GM12878 (cell line): ENCODE results near the gene HS3ST3B1.

Source experiments
- TAF1 ChIP-seq: IDR thresholded peaks from 2 replicates; pipeline ENCODE4 v1.6.1; 2011; ENCODE audit warnings: mild to moderate bottlenecking, low read depth, low read length, borderline replicate concordance
- TF ChIP-seq, protein P1 (sequence below), 3 experiments: IDR thresholded peaks in 2 of 3; conservative IDR thresholded peaks in 1 of 3; 2 replicates each; pipeline ENCODE4 v1.5.1; 2011; ENCODE audit warnings: low read depth in 3 of 3, low read length in 3 of 3, mild to moderate bottlenecking in 3 of 3, control low read depth in 2 of 3, moderate library complexity in 2 of 3, inconsistent platforms in 1 of 3, mixed read lengths in 1 of 3; ENCODE audit not compliant: control insufficient read depth in 2 of 3, insufficient read depth in 1 of 3; ENCODE audit errors: extremely low read depth in 1 of 3

GRCh38 chr17:14270508-14270907 is 30.4 kb upstream of the HS3ST3B1 start:
- TF ChIP-seq, protein P1, sequence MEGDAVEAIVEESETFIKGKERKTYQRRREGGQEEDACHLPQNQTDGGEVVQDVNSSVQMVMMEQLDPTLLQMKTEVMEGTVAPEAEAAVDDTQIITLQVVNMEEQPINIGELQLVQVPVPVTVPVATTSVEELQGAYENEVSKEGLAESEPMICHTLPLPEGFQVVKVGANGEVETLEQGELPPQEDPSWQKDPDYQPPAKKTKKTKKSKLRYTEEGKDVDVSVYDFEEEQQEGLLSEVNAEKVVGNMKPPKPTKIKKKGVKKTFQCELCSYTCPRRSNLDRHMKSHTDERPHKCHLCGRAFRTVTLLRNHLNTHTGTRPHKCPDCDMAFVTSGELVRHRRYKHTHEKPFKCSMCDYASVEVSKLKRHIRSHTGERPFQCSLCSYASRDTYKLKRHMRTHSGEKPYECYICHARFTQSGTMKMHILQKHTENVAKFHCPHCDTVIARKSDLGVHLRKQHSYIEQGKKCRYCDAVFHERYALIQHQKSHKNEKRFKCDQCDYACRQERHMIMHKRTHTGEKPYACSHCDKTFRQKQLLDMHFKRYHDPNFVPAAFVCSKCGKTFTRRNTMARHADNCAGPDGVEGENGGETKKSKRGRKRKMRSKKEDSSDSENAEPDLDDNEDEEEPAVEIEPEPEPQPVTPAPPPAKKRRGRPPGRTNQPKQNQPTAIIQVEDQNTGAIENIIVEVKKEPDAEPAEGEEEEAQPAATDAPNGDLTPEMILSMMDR (IDR thresholded peaks at IDR 0.05 in 2 of 3, conservative IDR thresholded peaks at IDR 0.05 in 1 of 3; ENCODE audit: control insufficient read depth in 2 of 3, extremely low read depth in 1 of 3, insufficient read depth in 1 of 3, low read depth in 3 of 3, low read length in 3 of 3), result no peak
- TF ChIP-seq TAF1, result no peak
